B cell (primary cell): ENCODE results near the gene MAML2. TPM values are rescaled to one million over a fixed set of nuclear protein-coding genes. Genes with fewer than 3 reads are reported as not detected.

Experiments used
- ATAC-seq: fragments of 200-7000 bp; cut with Tn5 transposase; one replicate; pipeline ENCODE4 v1.10.0; 2021; ENCODE audit warnings: low read depth, mild to moderate bottlenecking, moderate number of reproducible peaks, moderate library complexity
- CTCF ChIA-PET: fragments of 350-600 bp; sonication (Branson Sonifier 250); formaldehyde crosslinking; loops from one replicate; lab custom pipeline; 2021; ENCODE audit warnings: antibody characterized with exemption, inconsistent platforms; lab: Charles Lee
- POLR2A ChIA-PET: fragments of 350-600 bp; sonication (Branson Sonifier 250); formaldehyde crosslinking; loops from one replicate; lab custom pipeline; 2021; ENCODE audit warnings: antibody characterized with exemption; lab: Charles Lee
- DNase-seq: peaks from one replicate; pipeline ENCODE4 v3.0.0; 2013
- H2AFZ ChIP-seq: 2 replicates; pipeline ENCODE4 v1.6.1; 2012; ENCODE audit warnings: mild to moderate bottlenecking, low read depth, low read length; ENCODE audit not compliant: insufficient read depth, poor library complexity, severe bottlenecking
- H3K27ac ChIP-seq, 2 donors: 1 replicate in 1 of 2; 2 replicates in 1 of 2; pipeline ENCODE4 v1.5.1; 2012 to 2013; ENCODE audit warnings: low read length in 2 of 2, mild to moderate bottlenecking in 2 of 2, moderate library complexity in 1 of 2
- H3K27me3 ChIP-seq, 4 experiments: fragments of 200-600 bp in 1 of 4; sonication (generic) in 1 of 4; replicated peaks in 1 of 4; 1 replicate in 2 of 4; 2 replicates in 2 of 4; pipeline versions ENCODE4 v1.6.1 to v1.7.0; 2013 to 2016; ENCODE audit warnings: low read length in 3 of 4, mild to moderate bottlenecking in 2 of 4, mixed read lengths in 1 of 4, moderate library complexity in 1 of 4; ENCODE audit not compliant: insufficient read depth in 4 of 4, control insufficient read depth in 3 of 4; ENCODE audit errors: control extremely low read depth in 1 of 4
- H3K36me3 ChIP-seq, 2 experiments: replicated peaks in 1 of 2; 1 replicate in 1 of 2; 2 replicates in 1 of 2; pipeline versions ENCODE4 v1.6.1 to v1.7.1; 2013; ENCODE audit warnings: low read length in 1 of 2; ENCODE audit not compliant: insufficient read depth in 2 of 2, control insufficient read depth in 1 of 2; ENCODE audit errors: control extremely low read depth in 1 of 2, extremely low read depth in 1 of 2
- H3K4me1 ChIP-seq, 2 donors: fragments of 200-600 bp in 1 of 2; sonication (generic) in 1 of 2; 1 replicate in 1 of 2; 2 replicates in 1 of 2; pipeline versions ENCODE4 v1.5.1 to v1.6.1; 2013 to 2017; ENCODE audit warnings: low read length in 2 of 2; ENCODE audit not compliant: control insufficient read depth in 2 of 2, insufficient read depth in 2 of 2
- H3K4me2 ChIP-seq: replicated peaks from 2 replicates; pipeline ENCODE3; 2012; ENCODE audit warnings: mild to moderate bottlenecking, low read depth, low read length; ENCODE audit not compliant: poor library complexity, severe bottlenecking
- H3K4me3 ChIP-seq, 5 experiments: fragments of 200-600 bp in 1 of 5; sonication (generic) in 1 of 5; 1 replicate in 3 of 5; 2 replicates in 2 of 5; pipeline versions ENCODE4 v1.5.1 to v1.7.0; 2011 to 2016; ENCODE audit warnings: low read length in 4 of 5, mild to moderate bottlenecking in 4 of 5, low read depth in 2 of 5, control low read depth in 1 of 5, moderate library complexity in 1 of 5; ENCODE audit not compliant: insufficient read depth in 1 of 5; ENCODE audit errors: control extremely low read depth in 1 of 5, extremely low read depth in 1 of 5
- H3K79me2 ChIP-seq: fragments of 200-600 bp; sonication (generic); one replicate; pipeline ENCODE4 v1.6.0; 2016; ENCODE audit warnings: low read length; ENCODE audit not compliant: control insufficient read depth, insufficient read depth
- H3K9ac ChIP-seq: fragments of 200-600 bp; sonication (generic); 2 replicates; pipeline ENCODE4 v1.6.1; 2017; ENCODE audit warnings: mild to moderate bottlenecking, low read length, moderate library complexity
- H3K9me3 ChIP-seq, 3 donors: one replicate each; pipeline versions ENCODE4 v1.6.1 to v1.7.1; 2013; ENCODE audit warnings: low read length in 2 of 3; ENCODE audit not compliant: control insufficient read depth in 2 of 3, insufficient read depth in 1 of 3; ENCODE audit errors: control extremely low read depth in 1 of 3
- H4K20me1 ChIP-seq: 2 replicates; pipeline ENCODE4 v1.6.0; 2012; ENCODE audit warnings: mild to moderate bottlenecking, low read length; ENCODE audit not compliant: insufficient read depth, control insufficient read depth, poor library complexity, severe bottlenecking
- H3K27ac Mint-ChIP-seq: one replicate; pipeline ENCODE4 v1.8.0; 2021; ENCODE audit warnings: mixed read lengths
- H3K27me3 Mint-ChIP-seq: one replicate; pipeline ENCODE4 v1.8.0; 2021; ENCODE audit warnings: mixed read lengths
- H3K4me1 Mint-ChIP-seq: one replicate; pipeline ENCODE4 v1.8.0; 2021; ENCODE audit warnings: mixed read lengths
- H3K4me3 Mint-ChIP-seq: one replicate; pipeline ENCODE4 v1.8.0; 2021; ENCODE audit warnings: mixed read lengths
- H3K9me3 Mint-ChIP-seq: one replicate; pipeline ENCODE4 v1.8.0; 2022; ENCODE audit warnings: mixed read lengths; ENCODE audit not compliant: insufficient read depth
- EZH2 ChIP-seq: IDR thresholded peaks from 2 replicates; pipeline ENCODE4 v1.6.1; 2012; ENCODE audit warnings: borderline replicate concordance, low read depth, mild to moderate bottlenecking, moderate library complexity, low read length; ENCODE audit not compliant: insufficient read depth, poor library complexity, severe bottlenecking
- WGBS: methylation state at CpG from one replicate; pipeline ENCODE4 v1.1.5; 2013; ENCODE audit warnings: missing lambda C conversion rate; ENCODE audit not compliant: insufficient coverage; 5-methylcytosine and 5-hydroxymethylcytosine counted together
- intact Hi-C: fragments of 100-400 bp; cut with micrococcal nuclease; formaldehyde crosslinking; loops from one replicate; pipeline ENCODE4 v1.10.0; 2022
- polyA plus RNA-seq: library from polyadenylated mRNA; depleted of rRNA; stranded (reverse); fragments of >200 nt; gene quantifications from 2 replicates; pipeline ENCODE4 v1.2.3, GENCODE V29; 2012
- total RNA-seq, 2 donors: library from RNA; stranded (reverse); fragments of 120-200 nt in 1 of 2; gene quantifications; 1 replicate in 1 of 2; 2 replicates in 1 of 2; pipeline versions ENCODE4 v1.2.3 to v1.2.4, GENCODE V29; 2013 to 2022
- TF ChIP-seq, protein P1 (sequence below): fragments of 200-600 bp; IDR thresholded peaks from one replicate; pipeline ENCODE4 v1.8.0; 2022; ENCODE audit warnings: antibody characterized with exemption, mild to moderate bottlenecking

Gene MAML2
- total and polyA plus RNA-seq, 2 donors (not counting 1 experiment from before 2014, with no cell fraction given) = 10.7 to 26.4 TPM

DNA sequence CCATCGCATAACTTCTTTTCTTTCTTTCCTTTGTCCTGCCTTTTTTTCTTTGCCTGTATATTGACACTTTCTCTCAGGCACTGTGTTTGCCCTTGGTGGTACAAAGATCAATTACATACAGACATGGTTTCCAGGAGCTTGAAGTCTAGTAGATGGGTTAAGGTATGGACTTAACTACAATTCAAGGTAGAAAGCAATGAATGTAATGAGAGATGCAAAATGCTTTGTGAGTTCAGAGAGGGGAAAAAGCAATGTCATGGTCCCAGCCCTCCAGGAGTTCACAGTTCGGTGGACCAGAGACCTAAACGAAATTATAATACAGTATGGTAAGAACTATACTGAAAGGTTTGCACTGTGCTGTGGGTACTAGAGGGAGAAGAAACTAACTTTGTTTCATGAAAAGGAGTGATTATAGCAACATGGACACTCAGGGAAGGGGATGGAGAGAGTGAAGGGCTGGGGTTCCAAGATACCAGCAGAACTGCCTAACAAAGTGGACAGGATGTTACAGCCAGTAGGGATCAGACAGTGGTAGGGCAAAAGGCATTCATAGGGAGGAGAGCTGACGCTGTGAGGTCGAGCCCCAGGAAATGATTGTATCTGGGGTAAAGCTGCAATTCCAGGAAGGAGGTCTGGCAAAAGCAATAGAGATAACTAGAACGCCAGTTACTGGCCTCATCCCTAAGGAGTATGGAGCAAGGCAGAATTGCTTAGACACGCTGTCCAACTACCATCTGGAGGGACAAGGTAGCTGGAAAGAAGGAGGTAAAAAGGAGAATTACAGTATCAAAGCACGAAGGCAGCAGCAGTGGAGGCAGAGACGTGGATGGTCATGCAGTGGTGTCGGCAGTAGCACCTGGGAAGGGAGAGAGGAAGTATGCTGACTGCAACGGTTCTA lies 260.7 kb downstream of the MAML2 start:
- Histone ChIP-seq H3K4me1 (peaks cover 8% of the 10 kb centered on the region in 2 donors), H4K20me1 (no peaks in the 10 kb centered on the region), H3K27me3 (no peaks in the 10 kb centered on the region), H2AFZ (no peak overlapping the region), H3K4me3 (no peak overlapping the region), H3K9ac (no peak overlapping the region), H3K9me3 (peaks cover 0 to 1% (median 0%) of the 10 kb centered on the region in 3 donors), H3K27ac (no peak overlapping the region), H3K36me3 (peaks cover 0 to 5% of the 10 kb centered on the region in 2 experiments), H3K4me2 (no peak overlapping the region), H3K79me2 (peaks cover 6% of the 10 kb centered on the region)
- no peak for ATAC-seq
- H3K4me3 Mint-ChIP-seq = no peak overlapping the region
- H3K27ac Mint-ChIP-seq = no peak overlapping the region
- POLR2A ChIA-PET = no interaction called here
- no peaks in the 10 kb centered on the region for H3K27me3 Mint-ChIP-seq
- TF ChIP-seq, protein P1, sequence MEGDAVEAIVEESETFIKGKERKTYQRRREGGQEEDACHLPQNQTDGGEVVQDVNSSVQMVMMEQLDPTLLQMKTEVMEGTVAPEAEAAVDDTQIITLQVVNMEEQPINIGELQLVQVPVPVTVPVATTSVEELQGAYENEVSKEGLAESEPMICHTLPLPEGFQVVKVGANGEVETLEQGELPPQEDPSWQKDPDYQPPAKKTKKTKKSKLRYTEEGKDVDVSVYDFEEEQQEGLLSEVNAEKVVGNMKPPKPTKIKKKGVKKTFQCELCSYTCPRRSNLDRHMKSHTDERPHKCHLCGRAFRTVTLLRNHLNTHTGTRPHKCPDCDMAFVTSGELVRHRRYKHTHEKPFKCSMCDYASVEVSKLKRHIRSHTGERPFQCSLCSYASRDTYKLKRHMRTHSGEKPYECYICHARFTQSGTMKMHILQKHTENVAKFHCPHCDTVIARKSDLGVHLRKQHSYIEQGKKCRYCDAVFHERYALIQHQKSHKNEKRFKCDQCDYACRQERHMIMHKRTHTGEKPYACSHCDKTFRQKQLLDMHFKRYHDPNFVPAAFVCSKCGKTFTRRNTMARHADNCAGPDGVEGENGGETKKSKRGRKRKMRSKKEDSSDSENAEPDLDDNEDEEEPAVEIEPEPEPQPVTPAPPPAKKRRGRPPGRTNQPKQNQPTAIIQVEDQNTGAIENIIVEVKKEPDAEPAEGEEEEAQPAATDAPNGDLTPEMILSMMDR = no peak
- no peak for TF ChIP-seq EZH2
- 77% methylated on average over 10 of the region's 11 CpGs for WGBS
- no peaks in the 10 kb centered on the region for H3K9me3 Mint-ChIP-seq
- H3K4me1 Mint-ChIP-seq = peaks cover 7% of the 10 kb centered on the region
- intact Hi-C loops = no loop called here
- CTCF ChIA-PET = interaction anchor here (1.0 to 2.5 kb wide), 3 partner anchors 10 to 261 kb away, joined by 3 to 8 read pairs (median 4); partner anchors contain the start of gene MAML2
- no peak for DNase-seq

DNA sequence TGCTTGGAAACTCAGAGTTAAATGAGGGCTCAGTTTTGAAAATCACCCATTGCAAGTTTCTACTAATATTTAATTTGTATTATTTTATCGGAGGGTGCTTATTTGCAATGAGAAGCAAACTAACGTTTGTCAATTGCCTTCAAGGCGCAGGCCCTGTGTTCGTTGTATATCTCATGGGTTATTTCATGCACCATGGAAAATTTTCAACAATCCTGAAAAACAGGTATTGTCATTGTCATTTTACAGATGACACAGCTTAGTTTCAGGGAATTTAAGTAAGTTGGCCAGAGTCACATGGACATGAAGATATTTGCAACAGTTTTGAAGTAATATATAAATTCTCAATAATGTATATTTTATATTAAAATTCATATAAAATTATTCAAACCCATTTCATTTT lies 261.4 kb downstream of the MAML2 start:
- H3K4me1 Mint-ChIP-seq = peaks cover 11% of the 10 kb centered on the region
- Histone ChIP-seq H3K4me2 (no peak overlapping the region), H3K27ac (no peak overlapping the region), H3K4me3 (no peak overlapping the region), H3K4me1 (peaks cover 11% of the 10 kb centered on the region in 2 donors), H3K9ac (no peak overlapping the region), H3K79me2 (peaks cover 7% of the 10 kb centered on the region), H4K20me1 (no peaks in the 10 kb centered on the region), H3K9me3 (peaks cover 0 to 1% (median 0%) of the 10 kb centered on the region in 3 donors), H3K27me3 (no peaks in the 10 kb centered on the region), H2AFZ (no peak overlapping the region), H3K36me3 (peaks cover 0 to 5% of the 10 kb centered on the region in 2 experiments)
- no peak overlapping the region for H3K4me3 Mint-ChIP-seq
- ATAC-seq (no peak), DNase-seq (no peak)
- H3K27ac Mint-ChIP-seq = no peak overlapping the region
- POLR2A ChIA-PET = no interaction called here
- CTCF ChIA-PET = interaction anchor here (1.0 kb wide), 1 partner anchor 26 kb away, joined by 3 read pairs; no protein-coding TSS in a partner anchor
- no peaks in the 10 kb centered on the region for H3K27me3 Mint-ChIP-seq
- intact Hi-C loops = no loop called here
- TF ChIP-seq, protein P1 = no peak
- TF ChIP-seq EZH2 = no peak
- WGBS = 100% methylated on average over 2 of the region's 4 CpGs
- H3K9me3 Mint-ChIP-seq = no peaks in the 10 kb centered on the region
